DOHH2 (cell line): Measurements from ENCODE around the gene GINS2.

Experiments
- H3F3A ChIP-seq: fragments of 200-600 bp; sonication (generic), shearing (Covaris generic); 2 replicates; pipeline ENCODE4 v1.6.0; 2016; ENCODE audit warnings: antibody characterized with exemption, mild to moderate bottlenecking; ENCODE audit not compliant: control insufficient read depth, insufficient read depth
- H3K27ac ChIP-seq: fragments of 200-600 bp; sonication (generic); 2 replicates; pipeline ENCODE4 v1.5.1; 2014; ENCODE audit warnings: low read depth, mild to moderate bottlenecking, low read length, moderate library complexity
- H3K27me3 ChIP-seq: fragments of 200-600 bp; sonication (generic); 2 replicates; pipeline ENCODE4 v1.6.1; 2014; ENCODE audit warnings: mild to moderate bottlenecking, low read length, mixed read lengths; ENCODE audit not compliant: control insufficient read depth
- H3K36me3 ChIP-seq: fragments of 200-600 bp; sonication (generic); 2 replicates; pipeline ENCODE4 v1.6.1; 2014; ENCODE audit warnings: mild to moderate bottlenecking, low read length, moderate library complexity, mixed read lengths; ENCODE audit not compliant: control insufficient read depth
- H3K4me1 ChIP-seq: fragments of 200-600 bp; sonication (generic); 2 replicates; pipeline ENCODE4 v1.6.1; 2014; ENCODE audit warnings: mild to moderate bottlenecking, low read length, mixed read lengths; ENCODE audit not compliant: control insufficient read depth
- H3K4me2 ChIP-seq: fragments of 200-600 bp; sonication (generic); 2 replicates; pipeline ENCODE4 v1.6.0; 2014; ENCODE audit warnings: mild to moderate bottlenecking, low read length, moderate library complexity
- H3K4me3 ChIP-seq: fragments of 200-600 bp; sonication (generic); 2 replicates; pipeline ENCODE4 v1.5.1; 2014; ENCODE audit warnings: mild to moderate bottlenecking, low read length, mixed read lengths
- H3K79me2 ChIP-seq: fragments of 200-600 bp; sonication (generic); 2 replicates; pipeline ENCODE4 v1.6.1; 2014; ENCODE audit warnings: mild to moderate bottlenecking, low read length, mixed read lengths; ENCODE audit not compliant: control insufficient read depth
- H3K9me2 ChIP-seq: fragments of 200-600 bp; sonication (generic); replicated peaks from 2 replicates; pipeline ENCODE4 v1.6.1; 2014; ENCODE audit warnings: mild to moderate bottlenecking, low read length, mixed read lengths; ENCODE audit not compliant: control insufficient read depth
- H3K9me3 ChIP-seq: fragments of 200-600 bp; sonication (generic); 2 replicates; pipeline ENCODE4 v1.6.1; 2014; ENCODE audit warnings: antibody characterized with exemption, low read length, mixed read lengths; ENCODE audit not compliant: control insufficient read depth, insufficient read depth
- H4K20me1 ChIP-seq: fragments of 200-600 bp; sonication (generic); 2 replicates; pipeline ENCODE4 v1.6.0; 2014; ENCODE audit warnings: low read depth, mild to moderate bottlenecking, antibody characterized with exemption, low read length, moderate library complexity; ENCODE audit not compliant: control insufficient read depth, insufficient read depth
- EZH2phosphoT487 ChIP-seq: fragments of 200-600 bp; sonication (generic); IDR thresholded peaks from 2 replicates; pipeline ENCODE4 v1.6.1; 2017; ENCODE audit warnings: borderline replicate concordance, mild to moderate bottlenecking, antibody characterized with exemption, low read length, moderate library complexity, mixed read lengths
- TF ChIP-seq, protein P1 (sequence below): fragments of 200-600 bp; sonication (generic); IDR thresholded peaks from one replicate; pipeline ENCODE4 v1.5.1; 2014; ENCODE audit warnings: antibody characterized with exemption, mild to moderate bottlenecking, low read depth, low read length; ENCODE audit not compliant: poor library complexity, severe bottlenecking

The GINS2 gene

GRCh38 chr16:85729452-85730185, 40.9 kb upstream of the GINS2 start:
- Histone ChIP-seq H3K4me1 (peaks cover 2% of the 10 kb centered on the region), H3K27ac (no peak overlapping the region), H4K20me1 (no peaks in the 10 kb centered on the region), H3K4me3 (no peak overlapping the region), H3K9me2 (no peaks in the 10 kb centered on the region), H3K9me3 (no peaks in the 10 kb centered on the region), H3K4me2 (no peak overlapping the region), H3K79me2 (no peaks in the 10 kb centered on the region), H3K27me3 (peaks cover 10% of the 10 kb centered on the region), H3K36me3 (no peaks in the 10 kb centered on the region), H3F3A (no peaks in the 10 kb centered on the region)
- TF ChIP-seq EZH2phosphoT487 = no peak
- TF ChIP-seq, protein P1, sequence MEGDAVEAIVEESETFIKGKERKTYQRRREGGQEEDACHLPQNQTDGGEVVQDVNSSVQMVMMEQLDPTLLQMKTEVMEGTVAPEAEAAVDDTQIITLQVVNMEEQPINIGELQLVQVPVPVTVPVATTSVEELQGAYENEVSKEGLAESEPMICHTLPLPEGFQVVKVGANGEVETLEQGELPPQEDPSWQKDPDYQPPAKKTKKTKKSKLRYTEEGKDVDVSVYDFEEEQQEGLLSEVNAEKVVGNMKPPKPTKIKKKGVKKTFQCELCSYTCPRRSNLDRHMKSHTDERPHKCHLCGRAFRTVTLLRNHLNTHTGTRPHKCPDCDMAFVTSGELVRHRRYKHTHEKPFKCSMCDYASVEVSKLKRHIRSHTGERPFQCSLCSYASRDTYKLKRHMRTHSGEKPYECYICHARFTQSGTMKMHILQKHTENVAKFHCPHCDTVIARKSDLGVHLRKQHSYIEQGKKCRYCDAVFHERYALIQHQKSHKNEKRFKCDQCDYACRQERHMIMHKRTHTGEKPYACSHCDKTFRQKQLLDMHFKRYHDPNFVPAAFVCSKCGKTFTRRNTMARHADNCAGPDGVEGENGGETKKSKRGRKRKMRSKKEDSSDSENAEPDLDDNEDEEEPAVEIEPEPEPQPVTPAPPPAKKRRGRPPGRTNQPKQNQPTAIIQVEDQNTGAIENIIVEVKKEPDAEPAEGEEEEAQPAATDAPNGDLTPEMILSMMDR = no peak

DNA sequence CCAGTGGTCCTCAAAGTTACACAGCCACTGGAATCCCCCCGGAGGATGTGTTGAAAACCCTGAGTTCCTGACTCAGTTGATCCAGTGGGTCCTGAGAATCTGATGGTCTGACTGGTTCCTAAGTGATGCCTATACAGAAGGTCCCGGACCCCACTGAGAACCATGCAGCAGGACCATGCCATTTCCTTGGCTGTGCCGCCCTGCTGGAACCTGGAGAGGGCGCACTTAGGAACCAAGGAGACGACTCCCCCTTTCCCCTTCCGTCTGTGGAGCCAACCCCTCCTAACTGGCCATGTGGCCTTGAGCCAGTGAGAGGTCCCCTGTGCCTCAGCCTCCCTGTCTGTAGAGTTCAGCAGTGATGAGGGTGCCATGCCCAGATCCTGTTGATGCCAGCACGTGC, 40.1 kb upstream of the GINS2 start:
- no peaks in the 10 kb centered on the region for H3K36me3 ChIP-seq
- H3K4me3 ChIP-seq = no peak overlapping the region
- peaks cover 3% of the 10 kb centered on the region; the same call in 1 of the 2 replicates for H3K27me3 ChIP-seq
- H3K4me1 ChIP-seq = no peaks in the 10 kb centered on the region
- no peak overlapping the region for H3K27ac ChIP-seq
- no peak overlapping the region for H3K4me2 ChIP-seq
- no peaks in the 10 kb centered on the region for H4K20me1 ChIP-seq
- no peaks in the 10 kb centered on the region for H3F3A ChIP-seq
- no peaks in the 10 kb centered on the region for H3K9me2 ChIP-seq
- H3K79me2 ChIP-seq = no peaks in the 10 kb centered on the region
- H3K9me3 ChIP-seq = no peaks in the 10 kb centered on the region
- TF ChIP-seq, protein P1 = peak; percentile 60
- TF ChIP-seq EZH2phosphoT487 = no peak

DNA sequence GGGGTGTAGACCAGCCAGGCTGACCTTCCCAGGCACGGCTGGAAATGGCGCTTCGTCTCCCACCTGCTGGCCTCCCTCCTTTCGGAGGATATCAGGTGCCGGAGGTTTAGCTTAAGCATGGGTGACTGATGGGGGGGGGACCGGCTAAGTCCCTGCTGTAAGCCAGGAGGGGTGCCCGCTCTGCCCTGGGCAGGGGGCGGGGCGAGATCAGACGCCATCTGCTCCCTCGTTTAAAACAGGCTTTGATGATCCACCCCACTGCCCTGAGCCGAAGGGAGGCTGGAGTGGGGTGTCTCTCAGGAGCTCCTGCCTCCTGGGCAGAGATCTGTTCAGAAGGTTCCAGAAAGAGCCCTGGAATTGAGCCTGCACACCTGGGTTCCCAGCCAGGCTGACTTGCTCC, 36.2 kb upstream of the GINS2 start:
- no peaks in the 10 kb centered on the region for H3K9me3 ChIP-seq
- no peaks in the 10 kb centered on the region for H3K4me1 ChIP-seq
- no peaks in the 10 kb centered on the region for H3K27me3 ChIP-seq
- no peaks in the 10 kb centered on the region for H3F3A ChIP-seq
- no peaks in the 10 kb centered on the region for H3K36me3 ChIP-seq
- H3K4me3 ChIP-seq = no peak overlapping the region
- H3K27ac ChIP-seq = no peak overlapping the region
- H3K79me2 ChIP-seq = no peaks in the 10 kb centered on the region
- H4K20me1 ChIP-seq = no peaks in the 10 kb centered on the region
- no peak overlapping the region for H3K4me2 ChIP-seq
- no peak for TF ChIP-seq EZH2phosphoT487
- TF ChIP-seq, protein P1 = no peak
- H3K9me2 ChIP-seq = no peaks in the 10 kb centered on the region
